Activated CD8-positive, alpha-beta memory T cell treated with anti-CD3 and anti-CD28 coated beads for 36 hours (primary cell): ENCODE results near the gene INO80E. TPM values are rescaled to one million over a fixed set of nuclear protein-coding genes. Genes with fewer than 3 reads are reported as not detected.
"Not testable (repeated sequence)": the region's sequence is repeated elsewhere in the genome, so short reads cannot be mapped to it uniquely, and the experiment has no call there.

Experiments used
- CTCF ChIA-PET: fragments of 350-600 bp; sonication (Branson Sonifier 250); formaldehyde crosslinking; loops from one replicate; lab custom pipeline; 2021; ENCODE audit warnings: antibody characterized with exemption; lab: Charles Lee
- POLR2A ChIA-PET: fragments of 350-600 bp; sonication (Branson Sonifier 250); formaldehyde crosslinking; loops from one replicate; lab custom pipeline; 2021; ENCODE audit warnings: antibody characterized with exemption; lab: Charles Lee
- total RNA-seq, 2 experiments: library from RNA; stranded (reverse); gene quantifications; one replicate each; pipeline ENCODE4 v1.2.3, GENCODE V29; 2021

Gene INO80E
- total RNA-seq, 2 experiments from 2014 or later = 119 to 123 TPM

DNA sequence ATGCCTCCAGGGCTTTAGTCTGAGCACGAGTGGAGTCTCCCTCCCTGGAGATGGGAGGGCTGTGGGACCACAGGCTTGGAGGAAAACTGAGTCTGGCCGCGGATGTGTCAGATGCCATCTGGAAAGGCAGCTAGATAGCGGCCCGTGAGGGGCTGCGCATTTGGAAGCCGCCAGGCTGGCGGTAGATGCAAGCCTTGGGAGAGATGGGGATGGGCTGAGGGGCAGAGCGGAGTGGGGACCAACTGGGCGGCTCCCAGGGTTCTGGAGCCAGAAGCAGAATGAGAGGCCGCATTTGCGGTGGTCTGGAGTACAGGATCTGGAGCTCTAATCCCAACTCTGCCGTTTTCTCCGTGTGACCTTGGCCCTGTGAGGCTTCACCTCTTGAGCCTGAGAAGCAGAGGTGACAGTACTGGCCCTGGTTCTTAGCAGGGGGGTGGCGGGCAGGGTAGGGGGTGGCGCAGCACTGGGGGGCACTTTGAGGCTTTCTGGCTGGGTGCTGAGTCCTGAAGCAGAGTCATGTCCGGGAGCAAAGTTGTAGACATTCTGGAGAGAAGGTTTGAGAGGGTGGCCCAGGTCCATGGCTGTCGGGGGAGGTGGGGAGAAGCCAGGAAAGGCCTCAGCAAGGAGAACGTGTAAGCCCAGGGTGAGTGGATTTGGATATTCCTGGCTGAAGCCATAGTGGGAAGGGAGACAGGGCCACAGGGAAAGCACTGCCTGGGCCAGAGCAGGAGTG lies 6.7 kb downstream of the INO80E start:
- ChIA-PET POLR2A (no interaction called here), CTCF (interaction anchor here (0.7 kb wide), 1 partner anchor 21 kb away, joined by 3 read pairs; the partner anchor contains the start of gene C16orf92)

- POLR2A ChIA-PET = no interaction called here
Measured at GRCh38 chr16:30003670-30004423, 7.8 kb downstream of the INO80E start.

GRCh38 chr16:30004424-30004776 lies 8.4 kb downstream of the INO80E start:
- ChIA-PET POLR2A (no interaction called here), CTCF (interaction anchor here (1.1 to 2.1 kb wide), 4 partner anchors 14 to 303 kb away, joined by 3 to 6 read pairs (median 4); no protein-coding TSS in a partner anchor)

More at GRCh38 chr16:30003670-30004423, 7.8 kb downstream of the INO80E start:
- CTCF ChIA-PET = interaction anchor here (1.1 to 1.3 kb wide), 3 partner anchors 14 to 303 kb away, joined by 3 to 4 read pairs (median 4); no protein-coding TSS in a partner anchor

DNA sequence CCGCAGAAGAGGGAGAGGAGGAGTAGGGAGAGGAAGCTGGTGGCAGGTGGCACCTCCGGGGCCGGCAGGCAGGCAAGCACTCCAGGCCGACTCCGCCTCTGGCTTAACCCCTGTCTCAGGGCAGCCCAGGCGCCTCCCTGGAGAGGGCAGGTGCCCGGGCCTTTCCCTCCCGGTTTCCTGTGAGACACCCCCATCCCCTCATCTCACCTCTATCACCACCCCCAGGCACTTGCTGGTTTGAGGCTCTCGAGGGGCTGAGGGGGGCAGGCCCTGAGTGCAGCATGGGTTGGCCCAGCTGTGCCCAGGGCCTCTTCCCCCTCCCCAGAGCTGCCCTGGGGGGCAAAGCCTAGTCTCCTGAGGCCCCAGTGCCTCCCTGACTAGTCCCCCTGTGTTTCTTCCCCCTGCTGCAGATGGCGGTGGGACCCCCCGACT lies 8.8 kb downstream of the INO80E start:
- POLR2A ChIA-PET = no interaction called here
- CTCF ChIA-PET = interaction anchor here (0.7 to 3.1 kb wide), 8 partner anchors 8 to 405 kb away, joined by 3 to 10 read pairs (median 4); partner anchors contain the start of gene INO80E

GRCh38 chr16:30005341-30006094 lies 9.5 kb downstream of the INO80E start:
- ChIA-PET POLR2A (no interaction called here), CTCF (interaction anchor here (0.6 to 3.1 kb wide), 9 partner anchors 8 to 404 kb away, joined by 3 to 10 read pairs (median 4); partner anchors contain the start of genes INO80E and TLCD3B)

DNA sequence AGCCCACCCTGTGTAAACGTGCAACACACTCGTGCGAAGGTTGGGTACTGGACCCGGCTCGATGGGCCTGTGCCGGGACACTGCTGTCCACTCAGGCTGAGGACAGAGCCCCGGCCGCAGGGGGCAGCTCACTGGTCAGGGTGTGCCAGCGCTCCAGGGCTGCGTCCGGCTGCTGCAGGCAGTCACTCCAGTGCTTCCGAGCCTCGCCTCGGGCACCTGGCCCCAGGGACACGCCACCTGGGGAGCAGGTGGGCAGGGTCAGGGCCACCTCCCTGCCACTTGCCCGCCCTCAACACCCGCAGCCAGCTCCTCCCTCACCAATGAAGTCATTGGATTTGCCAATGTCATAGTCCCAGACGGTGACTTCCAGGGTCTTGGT lies 10.0 kb downstream of the INO80E start:
- ChIA-PET POLR2A (no interaction called here), CTCF (interaction anchor here (0.6 to 3.1 kb wide), 6 partner anchors 9 to 315 kb away, joined by 3 to 10 read pairs (median 4); partner anchors contain the start of genes INO80E and TLCD3B)

DNA sequence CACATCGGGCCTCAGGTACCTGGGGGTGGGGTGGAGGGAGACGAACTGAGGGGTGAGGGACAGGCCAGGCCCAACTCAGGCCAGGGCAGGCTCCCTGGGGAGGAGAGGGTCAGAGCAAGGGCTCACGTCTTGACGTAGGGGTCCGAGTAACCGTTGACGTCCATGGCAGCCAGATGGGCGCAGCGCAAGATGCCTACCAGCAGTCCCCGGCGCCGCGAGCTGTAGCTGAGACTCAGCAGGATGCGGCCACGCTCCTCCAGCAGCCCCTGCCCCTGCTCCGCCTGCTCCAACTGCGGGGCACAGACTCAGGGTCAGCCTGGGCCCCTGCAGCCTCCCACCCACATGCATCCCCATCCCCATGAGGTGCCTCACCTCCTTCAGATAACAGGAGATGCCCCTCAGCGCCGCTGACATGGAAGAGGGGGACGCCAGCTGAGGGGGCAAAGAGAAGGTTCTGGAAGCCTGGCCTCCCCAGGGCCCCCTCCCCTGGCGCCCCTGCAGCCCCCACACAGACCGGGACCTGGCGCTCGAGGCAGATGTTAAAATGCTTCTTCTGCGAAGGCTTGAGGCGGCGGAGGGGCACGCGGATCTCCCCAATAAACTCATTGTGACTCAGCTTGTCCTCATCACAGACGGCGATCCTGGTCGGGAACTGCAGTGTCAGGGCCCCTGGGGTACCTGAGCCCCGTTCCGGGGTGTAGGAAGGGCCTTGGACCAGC lies 10.8 kb downstream of the INO80E start:
- ChIA-PET CTCF (interaction anchor here (1.2 to 3.1 kb wide), 4 partner anchors 10 to 315 kb away, joined by 4 to 10 read pairs (median 6); partner anchors contain the start of gene INO80E), POLR2A (no interaction called here)

DNA sequence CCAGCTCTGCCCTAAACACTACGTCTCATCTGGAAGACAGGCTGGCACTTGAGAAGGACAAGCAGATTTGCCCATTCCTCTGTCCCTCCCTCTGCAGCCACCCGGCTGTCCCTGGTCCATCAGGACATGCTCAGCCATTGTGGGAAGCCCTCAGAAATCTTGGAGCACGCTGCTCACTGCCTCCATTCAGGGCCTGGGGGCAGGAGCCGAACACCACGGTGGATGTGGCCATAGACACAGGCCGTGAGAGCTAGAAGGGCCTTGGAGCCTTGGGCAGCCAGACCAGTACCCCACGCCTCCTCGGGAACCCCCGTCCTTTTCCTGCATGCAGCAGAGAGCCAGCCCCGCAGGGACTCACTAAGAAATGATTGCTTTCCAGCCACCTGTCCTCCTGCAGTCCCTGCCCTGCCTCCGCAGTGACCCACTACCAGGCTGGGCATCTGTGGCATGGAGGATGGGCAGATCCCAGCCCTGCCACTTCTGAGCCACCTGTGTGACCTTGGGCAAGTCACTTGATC lies 11.4 kb downstream of the INO80E start:
- ChIA-PET CTCF (interaction anchor here (3.1 kb wide), 1 partner anchor 10 kb away, joined by 10 read pairs; the partner anchor contains the start of gene INO80E), POLR2A (no interaction called here)

- CTCF ChIA-PET = interaction anchor here (1.0 to 1.6 kb wide), 2 partner anchors 13 to 84 kb away, joined by 3 read pairs; partner anchors contain the start of gene INO80E
Measured at GRCh38 chr16:30009085-30009862, 13.2 kb downstream of the INO80E start.

GRCh38 chr16:30009990-30010843 lies 14.2 kb downstream of the INO80E start:
- ChIA-PET CTCF (interaction anchor here (1.6 kb wide), 1 partner anchor 85 kb away, joined by 3 read pairs; no protein-coding TSS in a partner anchor), POLR2A (no interaction called here)

More at GRCh38 chr16:30009085-30009862, 13.2 kb downstream of the INO80E start:
- POLR2A ChIA-PET = no interaction called here

GRCh38 chr16:30010844-30011713 lies 15.0 kb downstream of the INO80E start, which contains the start of gene DOC2A:
Gene DOC2A, minus strand, starts transcription at chr16:30011027. Its CDS starts 805 bp downstream, at chr16:30010222.
- ChIA-PET POLR2A (interaction anchor here (0.6 kb wide), 1 partner anchor 1166 kb away, joined by 4 read pairs; no protein-coding TSS in a partner anchor), CTCF (interaction anchor here (1.6 kb wide), 1 partner anchor 86 kb away, joined by 3 read pairs; no protein-coding TSS in a partner anchor)

- ChIA-PET CTCF (interaction anchor here (1.3 kb wide), 1 partner anchor 20 kb away, joined by 3 read pairs; no protein-coding TSS in a partner anchor), POLR2A (interaction anchor here (0.6 kb wide), 1 partner anchor 1166 kb away, joined by 4 read pairs; no protein-coding TSS in a partner anchor)
Measured at GRCh38 chr16:30011714-30012504, 15.9 kb downstream of the INO80E start.

DNA sequence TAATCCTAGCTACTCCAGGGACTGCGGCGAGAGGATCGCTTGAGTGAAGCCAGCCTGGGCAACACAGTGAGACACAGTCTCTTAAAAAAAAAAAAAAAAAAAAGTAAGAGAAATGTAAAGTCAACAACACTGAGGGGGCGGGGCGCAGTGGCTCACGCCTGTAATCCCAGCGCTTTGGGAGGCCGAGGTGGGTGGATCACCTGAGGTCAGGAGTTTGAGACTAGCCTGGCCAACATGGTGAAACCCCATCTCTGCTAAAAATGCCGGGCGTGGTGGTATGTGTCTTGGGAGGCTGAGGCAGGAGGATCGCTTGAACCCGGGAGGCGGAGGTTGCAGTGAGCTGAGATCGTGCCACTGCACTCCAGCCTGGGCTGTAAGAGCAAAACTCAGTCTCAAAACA lies 16.6 kb downstream of the INO80E start:
- POLR2A ChIA-PET = not testable (repeated sequence)
- CTCF ChIA-PET = interaction anchor here (0.7 to 1.3 kb wide), 4 partner anchors 19 to 315 kb away, joined by 3 read pairs; no protein-coding TSS in a partner anchor

DNA sequence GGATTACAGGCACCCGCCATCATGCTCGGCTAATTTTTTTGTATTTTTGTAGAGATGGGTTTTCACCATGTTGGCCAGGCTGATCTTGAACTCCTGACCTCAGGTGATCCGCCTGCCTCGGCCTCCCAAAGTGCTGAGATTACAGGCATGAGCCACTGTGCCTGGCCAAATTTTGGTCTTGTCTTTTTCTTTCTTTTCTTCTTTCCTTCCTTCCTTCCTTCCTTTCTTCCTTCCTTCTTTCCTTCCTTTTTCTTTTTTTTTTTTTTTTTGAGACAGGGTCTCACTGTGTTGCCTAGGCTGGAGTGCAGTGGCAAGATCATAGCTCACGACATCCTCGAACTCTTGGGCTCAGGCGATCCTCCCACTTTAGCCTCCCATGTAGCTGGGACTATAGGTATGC lies 19.4 kb downstream of the INO80E start:
- POLR2A ChIA-PET = interaction anchor here (0.7 kb wide), 1 partner anchor 39 kb away, joined by 3 read pairs; no protein-coding TSS in a partner anchor

More for the DNA sequence above, 19.4 kb downstream of the INO80E start:
- CTCF ChIA-PET = interaction anchor here (0.7 kb wide), 2 partner anchors 36 to 39 kb away, joined by 3 to 4 read pairs; no protein-coding TSS in a partner anchor
